SKM-1 treated with dmso at 0.1 percent for 144 hours (cell line): ENCODE measurements around the gene RNU1-4.
"Not testable (repeated sequence)": the region's sequence is repeated elsewhere in the genome, so short reads cannot be mapped to it uniquely, and the experiment has no call there.

Source experiments
- DNase-seq: peaks from one replicate; lab custom pipeline; 2025; ENCODE audit not compliant: unreplicated experiment; lab: John Stamatoyannopoulos, UW

RNU1-4 gene

DNA sequence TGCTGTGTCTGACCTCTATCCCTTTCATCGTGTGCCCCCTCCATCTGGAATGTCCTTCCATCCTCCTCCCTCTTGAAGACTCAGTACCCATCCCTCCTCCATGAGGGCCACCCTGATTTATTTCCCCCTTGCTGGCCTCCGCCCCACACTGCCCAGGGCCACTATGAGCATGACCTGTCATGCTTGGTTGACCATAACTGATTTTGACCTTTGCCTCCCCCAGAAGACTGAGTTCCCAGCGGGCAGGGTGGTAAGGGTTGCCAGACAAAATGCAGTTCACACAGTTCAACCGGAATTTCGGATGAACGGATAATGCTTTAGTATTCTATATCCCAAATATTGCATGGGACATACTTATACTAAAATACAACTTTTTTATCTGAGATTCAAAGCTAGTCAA, 31.6 kb upstream of the RNU1-4 start:
- DNase-seq: not testable (repeated sequence)

DNA sequence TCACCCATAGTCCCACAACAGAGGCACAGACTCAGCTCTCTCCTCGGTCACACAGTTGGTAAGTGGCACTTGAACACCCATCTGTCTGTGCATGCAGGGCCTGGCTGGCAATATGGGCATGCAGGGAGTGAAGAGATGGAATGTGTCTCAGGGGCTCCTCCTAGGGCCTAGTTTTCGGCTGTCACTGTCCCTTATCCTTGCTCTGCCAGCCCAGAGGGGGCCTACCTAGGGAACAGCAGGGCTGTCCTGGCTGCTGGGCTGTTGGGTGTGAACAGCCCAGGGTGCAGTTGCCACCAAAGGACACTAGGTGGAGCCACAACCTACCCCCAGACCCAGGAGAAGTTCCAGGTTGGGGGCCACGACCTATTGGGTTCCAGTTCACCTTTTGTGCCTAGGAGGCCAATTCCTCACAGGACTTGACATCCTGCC, 30.6 kb upstream of the RNU1-4 start:
- DNase-seq: not testable (repeated sequence)

- not testable (repeated sequence) for DNase-seq
These were observed 29.7 kb upstream of the RNU1-4 start for GRCh38 chr1:16710618-16711017.

GRCh38 chr1:16712131-16712530, 28.2 kb upstream of the RNU1-4 start:
- DNase-seq: not testable (repeated sequence)

GRCh38 chr1:16712582-16712981, 27.7 kb upstream of the RNU1-4 start:
- DNase-seq: not testable (repeated sequence)

GRCh38 chr1:16712984-16713383, 27.3 kb upstream of the RNU1-4 start:
- not testable (repeated sequence) for DNase-seq

GRCh38 chr1:16713480-16713879, 26.8 kb upstream of the RNU1-4 start:
- DNase-seq: not testable (repeated sequence)

- no peak for DNase-seq
These were observed 23.5 kb upstream of the RNU1-4 start for GRCh38 chr1:16716691-16717335.

DNA sequence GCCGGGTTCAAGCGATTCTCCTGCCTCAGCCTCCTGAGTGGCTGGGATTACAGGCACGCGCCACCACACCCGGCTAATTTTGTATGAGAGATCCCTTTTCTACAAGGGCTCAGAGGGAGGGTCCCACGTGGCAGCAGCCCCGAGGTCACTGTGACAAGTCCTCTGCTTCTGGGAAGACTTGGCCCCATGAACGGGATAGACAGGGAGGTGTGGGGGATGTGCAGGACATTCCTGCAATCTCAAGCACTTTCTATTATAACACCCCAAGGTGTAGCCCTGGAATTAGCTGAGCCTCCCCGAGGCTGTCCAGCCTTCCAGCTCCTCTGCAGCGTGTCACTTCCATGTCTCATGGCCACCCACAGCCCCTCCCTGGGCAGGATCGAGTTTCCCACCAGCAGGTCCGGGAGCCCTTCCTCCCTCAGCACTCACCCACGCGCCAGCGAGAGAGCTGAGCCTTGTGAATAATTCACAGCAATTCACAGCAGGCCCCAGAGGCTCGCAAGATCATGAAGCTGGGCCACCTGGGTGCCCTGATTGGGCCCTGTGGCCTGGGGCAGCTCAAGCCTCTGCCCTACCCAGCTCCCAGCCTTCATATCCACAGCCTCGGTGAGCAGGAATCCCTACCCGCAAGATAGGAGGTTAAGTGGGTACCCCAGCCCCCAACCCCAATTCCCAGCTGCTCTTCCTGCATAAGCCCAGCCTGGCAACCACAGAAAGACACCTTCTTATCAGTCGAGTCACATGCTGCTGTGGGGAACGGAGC, 22.8 kb upstream of the RNU1-4 start:
- no peak for DNase-seq

DNA sequence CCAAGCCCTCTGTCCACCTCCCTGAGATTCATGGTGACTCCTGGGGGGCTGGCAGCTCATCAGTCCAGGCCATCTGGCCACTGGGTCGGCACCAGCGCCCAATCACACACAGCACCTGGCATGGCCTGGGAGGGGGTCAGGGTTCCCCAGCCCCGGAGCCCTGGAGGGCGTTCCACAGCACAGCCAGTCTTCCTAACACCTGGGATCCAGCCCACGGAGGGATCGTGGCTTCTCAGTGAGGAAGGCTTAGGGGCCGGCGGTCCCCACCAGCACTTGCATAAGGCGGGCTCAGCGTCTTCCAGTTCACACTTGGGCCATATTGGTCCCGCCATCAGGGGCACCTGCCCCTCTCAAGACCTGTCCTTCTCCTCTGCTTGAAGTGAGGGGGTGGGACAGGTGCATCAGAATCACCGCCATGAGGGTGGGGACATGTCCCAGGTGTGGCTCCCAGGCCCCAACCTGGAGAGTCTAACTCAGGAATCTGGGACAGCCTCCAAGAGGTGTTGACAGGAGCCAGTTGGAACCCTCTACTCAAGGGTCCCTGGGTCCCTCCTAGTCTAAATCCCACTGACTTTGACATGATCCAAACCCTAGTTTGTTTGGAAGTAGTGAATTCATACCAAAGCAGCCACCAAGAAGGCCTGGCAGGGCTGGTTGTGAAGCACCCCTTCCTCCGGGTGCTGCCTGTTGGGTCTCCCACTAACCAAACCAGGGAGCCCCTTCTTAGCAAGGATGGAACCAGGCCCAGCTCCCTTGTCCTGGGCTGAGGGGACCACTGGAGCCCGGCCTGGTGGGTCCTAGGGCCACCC, 22.0 kb upstream of the RNU1-4 start:
- DNase-seq: not testable (repeated sequence)

DNA sequence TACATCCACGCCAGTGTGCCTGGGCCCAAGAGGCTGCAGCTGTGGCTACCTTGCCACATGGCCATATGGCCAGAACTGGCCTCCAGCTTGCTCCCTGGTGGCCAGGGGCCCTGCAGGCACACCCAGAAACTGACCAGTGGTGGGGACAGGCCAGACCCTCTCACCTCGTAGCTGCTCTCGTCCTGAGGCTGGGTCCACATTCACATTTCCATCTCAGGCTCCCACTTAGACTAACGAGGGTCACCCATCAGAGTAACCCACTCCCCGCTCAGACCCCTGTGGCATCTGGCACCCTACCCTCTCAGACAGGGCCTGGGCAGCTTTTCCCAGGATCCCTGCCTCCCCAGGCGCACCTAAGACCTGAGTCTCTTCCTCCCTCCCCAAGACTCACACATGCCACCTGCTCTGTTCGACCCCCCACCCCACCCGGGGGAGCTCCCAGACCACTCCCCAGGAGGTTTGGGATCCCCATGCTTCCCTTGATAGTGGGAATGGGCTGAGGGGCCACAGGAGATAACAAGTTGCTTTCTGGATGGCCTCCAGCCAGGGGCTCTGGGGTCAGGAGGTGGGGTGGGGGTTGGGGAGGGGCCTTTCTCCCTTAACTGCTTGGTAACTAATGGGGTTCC, 21.3 kb upstream of the RNU1-4 start:
- DNase-seq: no peak

DNA sequence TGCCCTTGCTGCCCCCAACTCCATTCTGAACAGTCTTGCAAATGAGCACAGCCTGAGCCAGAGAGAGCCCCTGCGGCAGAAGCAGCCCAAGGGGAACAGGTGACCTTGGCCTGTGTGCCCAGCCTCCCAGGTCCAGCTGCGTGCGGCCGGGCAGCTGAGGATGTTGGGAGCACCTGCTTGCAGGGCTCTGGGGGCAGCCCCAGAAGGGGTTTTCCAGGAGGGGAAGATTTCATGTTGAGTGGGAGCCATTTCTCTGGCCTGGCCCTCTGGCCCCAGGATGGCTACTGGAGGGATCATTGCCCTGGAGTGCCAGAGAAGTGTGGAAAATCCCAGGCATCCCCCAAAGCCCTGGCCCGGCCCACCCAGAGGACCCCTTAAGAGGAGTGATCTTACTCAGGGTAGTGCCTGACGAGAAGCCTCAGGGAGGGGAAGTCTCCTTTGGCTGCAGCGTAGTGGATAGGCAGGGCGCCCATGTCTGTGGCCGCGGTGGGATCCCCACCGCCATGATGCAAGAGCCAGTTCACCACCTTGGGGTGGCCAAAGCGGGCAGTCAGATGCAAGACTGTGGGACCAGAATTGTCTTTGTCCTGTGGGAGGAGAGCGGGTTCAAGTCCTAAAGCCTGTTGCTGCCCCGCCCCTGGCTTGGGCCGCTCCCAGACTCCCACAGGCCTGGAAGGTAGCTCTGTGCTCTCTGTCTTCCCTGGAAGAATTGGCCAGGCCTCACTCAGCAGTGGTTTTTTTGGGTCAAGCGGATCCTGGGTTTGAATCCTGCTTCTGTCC, 20.6 kb upstream of the RNU1-4 start:
- no peak for DNase-seq

GRCh38 chr1:16720351-16721223, 19.7 kb upstream of the RNU1-4 start:
- DNase-seq: no peak

- no peak for DNase-seq
These were observed 18.3 kb upstream of the RNU1-4 start for GRCh38 chr1:16721871-16722641.

- DNase-seq: no peak
These were observed 15.4 kb upstream of the RNU1-4 start for GRCh38 chr1:16724718-16725438.

DNA sequence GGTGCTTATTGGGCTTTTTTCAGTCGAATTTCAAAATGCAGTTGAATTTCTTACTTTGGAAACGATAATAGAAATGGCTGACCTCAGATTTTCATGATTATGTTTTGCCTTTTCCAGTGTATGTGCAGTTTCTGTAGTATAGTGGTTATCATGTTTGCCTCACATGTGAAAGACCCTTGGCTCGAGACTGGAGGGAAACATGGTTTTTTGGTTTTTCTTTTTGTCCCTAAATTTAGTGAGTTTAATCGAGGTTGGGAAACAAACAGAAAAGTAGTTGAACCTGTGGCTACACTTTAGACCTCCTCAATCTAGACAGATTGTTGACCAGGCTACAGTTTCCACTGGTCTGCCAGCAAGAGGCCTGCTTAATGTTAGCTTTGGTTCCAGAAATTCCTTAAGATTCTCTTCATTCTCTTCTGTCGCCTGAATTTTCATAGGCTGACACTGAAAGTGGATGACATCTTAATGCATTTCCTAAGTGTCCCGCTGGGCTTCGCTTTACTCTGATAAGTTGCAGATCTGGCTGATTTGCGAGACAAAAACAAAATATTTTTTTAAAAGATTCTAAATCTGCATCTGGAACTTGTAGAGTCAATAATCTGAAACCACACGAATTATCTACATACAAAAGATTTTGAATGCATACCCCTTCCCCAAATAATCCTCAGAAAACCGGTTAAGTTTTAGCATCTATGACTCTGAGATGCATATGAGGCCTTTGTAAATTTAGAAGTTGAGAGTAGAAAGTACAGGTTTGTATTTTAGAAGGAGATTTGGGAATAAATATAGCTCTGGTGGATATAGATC, 14.7 kb upstream of the RNU1-4 start:
- DNase-seq: not testable (repeated sequence)
